Natural killer cell (primary cell): ENCODE results near the gene ROBO2. TPM values are rescaled to one million over a fixed set of nuclear protein-coding genes. Genes with fewer than 3 reads are reported as not detected.

Experiments
- ATAC-seq, 3 donors: fragments of 150-1000 bp in 2 of 3; fragments of 200-7000 bp in 1 of 3; cut with Tn5 transposase; 1 replicate in 1 of 3; 2 replicates in 2 of 3; pipeline ENCODE4 v1.10.0; 2021; ENCODE audit warnings: mild to moderate bottlenecking in 2 of 3, moderate library complexity in 2 of 3
- DNase-seq, 2 donors: peaks; one replicate each; pipeline versions ENCODE4 v3.0.0 to v3.0.0-alpha.2; 2013 to 2021; ENCODE audit warnings: mixed read lengths in 1 of 2
- H3K27ac ChIP-seq: one replicate; pipeline ENCODE4 v1.5.1; 2013; ENCODE audit warnings: mild to moderate bottlenecking, low read length
- H3K27me3 ChIP-seq: one replicate; pipeline ENCODE4 v1.6.1; 2013; ENCODE audit warnings: low read length; ENCODE audit not compliant: control insufficient read depth, insufficient read depth
- H3K36me3 ChIP-seq: one replicate; pipeline ENCODE4 v1.6.1; 2013; ENCODE audit warnings: low read length; ENCODE audit not compliant: control insufficient read depth, insufficient read depth
- H3K4me1 ChIP-seq: one replicate; pipeline ENCODE4 v1.6.1; 2013; ENCODE audit warnings: low read length; ENCODE audit not compliant: control insufficient read depth, insufficient read depth
- H3K4me3 ChIP-seq: one replicate; pipeline ENCODE4 v1.5.1; 2013; ENCODE audit warnings: low read length
- H3K9me3 ChIP-seq: one replicate; pipeline ENCODE4 v1.6.1; 2013; ENCODE audit warnings: low read length; ENCODE audit not compliant: control insufficient read depth, insufficient read depth
- H3K27ac Mint-ChIP-seq, 2 donors: one replicate each; pipeline ENCODE4 v1.8.0; 2022; ENCODE audit warnings: mild to moderate bottlenecking in 2 of 2, mixed read lengths in 2 of 2, moderate library complexity in 1 of 2
- H3K27me3 Mint-ChIP-seq, 2 donors: one replicate each; pipeline ENCODE4 v1.8.0; 2022; ENCODE audit warnings: low read depth in 2 of 2, mixed read lengths in 2 of 2
- H3K36me3 Mint-ChIP-seq: one replicate; pipeline ENCODE4 v1.8.0; 2022; ENCODE audit warnings: mixed read lengths
- H3K4me1 Mint-ChIP-seq, 2 donors: one replicate each; pipeline ENCODE4 v1.8.0; 2022; ENCODE audit warnings: mixed read lengths in 2 of 2
- H3K4me3 Mint-ChIP-seq: one replicate; pipeline ENCODE4 v1.8.0; 2022; ENCODE audit warnings: mild to moderate bottlenecking, moderate library complexity, mixed read lengths
- H3K9me3 Mint-ChIP-seq, 2 donors: one replicate each; pipeline ENCODE4 v1.8.0; 2022; ENCODE audit warnings: mixed read lengths in 2 of 2
- WGBS: methylation state at CpG from one replicate; pipeline ENCODE4 v1.1.7; 2013; ENCODE audit warnings: missing lambda C conversion rate; ENCODE audit not compliant: insufficient coverage; 5-methylcytosine and 5-hydroxymethylcytosine counted together
- intact Hi-C: fragments of 100-400 bp; cut with micrococcal nuclease; formaldehyde crosslinking; loops from one replicate; pipeline ENCODE4 v1.14.2; 2022
- total RNA-seq, 4 donors: library from RNA; stranded (reverse); fragments of 120-200 nt in 1 of 4; gene quantifications; one replicate each; pipeline versions ENCODE4 v1.2.3 to v1.2.4, GENCODE V29; 2013 to 2022
- TF ChIP-seq, protein P1 (sequence below): fragments of 200-600 bp; IDR thresholded peaks from one replicate; pipeline ENCODE4 v1.8.0; 2022; ENCODE audit warnings: antibody characterized with exemption

Gene ROBO2
- total RNA-seq, 3 donors from 2014 or later (not counting 1 experiment from before 2014, with no cell fraction given) = not detected

DNA sequence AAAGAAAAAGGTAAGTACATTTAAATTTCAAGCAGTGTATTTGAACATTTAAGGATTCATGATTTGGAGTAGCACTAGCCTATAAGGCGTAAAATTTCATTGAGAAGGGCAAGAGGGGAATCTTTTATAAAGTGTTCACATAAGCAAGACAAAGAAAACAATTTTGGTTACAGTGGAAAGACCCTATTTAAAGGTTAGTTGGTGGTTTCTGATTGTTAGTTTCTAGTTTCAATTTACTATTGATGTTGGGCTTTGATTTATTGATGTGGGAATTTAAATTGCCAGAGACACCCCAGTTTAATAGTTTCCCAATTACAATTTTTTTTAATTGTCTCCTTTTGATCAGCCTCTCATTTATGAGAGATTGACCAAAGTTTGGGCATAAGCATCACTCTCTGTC is 19.5 kb downstream of the ROBO2 start:
- ATAC-seq = no peak
- H3K4me3 Mint-ChIP-seq = no peak overlapping the region
- H3K9me3 Mint-ChIP-seq = peaks cover 8 to 24% of the 10 kb centered on the region in 2 donors
- Histone ChIP-seq H3K4me1 (no peaks in the 10 kb centered on the region), H3K9me3 (peaks cover 4% of the 10 kb centered on the region), H3K27me3 (no peaks in the 10 kb centered on the region), H3K36me3 (no peaks in the 10 kb centered on the region), H3K4me3 (no peak overlapping the region), H3K27ac (no peak overlapping the region)
- no peaks in the 10 kb centered on the region for H3K27me3 Mint-ChIP-seq
- no peak for DNase-seq
- peaks cover 8% of the 10 kb centered on the region for H3K36me3 Mint-ChIP-seq
- WGBS = 89% methylated on average over 1 of the region's 1 CpG
- H3K27ac Mint-ChIP-seq = no peak overlapping the region
- TF ChIP-seq, protein P1, sequence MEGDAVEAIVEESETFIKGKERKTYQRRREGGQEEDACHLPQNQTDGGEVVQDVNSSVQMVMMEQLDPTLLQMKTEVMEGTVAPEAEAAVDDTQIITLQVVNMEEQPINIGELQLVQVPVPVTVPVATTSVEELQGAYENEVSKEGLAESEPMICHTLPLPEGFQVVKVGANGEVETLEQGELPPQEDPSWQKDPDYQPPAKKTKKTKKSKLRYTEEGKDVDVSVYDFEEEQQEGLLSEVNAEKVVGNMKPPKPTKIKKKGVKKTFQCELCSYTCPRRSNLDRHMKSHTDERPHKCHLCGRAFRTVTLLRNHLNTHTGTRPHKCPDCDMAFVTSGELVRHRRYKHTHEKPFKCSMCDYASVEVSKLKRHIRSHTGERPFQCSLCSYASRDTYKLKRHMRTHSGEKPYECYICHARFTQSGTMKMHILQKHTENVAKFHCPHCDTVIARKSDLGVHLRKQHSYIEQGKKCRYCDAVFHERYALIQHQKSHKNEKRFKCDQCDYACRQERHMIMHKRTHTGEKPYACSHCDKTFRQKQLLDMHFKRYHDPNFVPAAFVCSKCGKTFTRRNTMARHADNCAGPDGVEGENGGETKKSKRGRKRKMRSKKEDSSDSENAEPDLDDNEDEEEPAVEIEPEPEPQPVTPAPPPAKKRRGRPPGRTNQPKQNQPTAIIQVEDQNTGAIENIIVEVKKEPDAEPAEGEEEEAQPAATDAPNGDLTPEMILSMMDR = no peak
- no peaks in the 10 kb centered on the region for H3K4me1 Mint-ChIP-seq
- intact Hi-C loops = no loop called here

DNA sequence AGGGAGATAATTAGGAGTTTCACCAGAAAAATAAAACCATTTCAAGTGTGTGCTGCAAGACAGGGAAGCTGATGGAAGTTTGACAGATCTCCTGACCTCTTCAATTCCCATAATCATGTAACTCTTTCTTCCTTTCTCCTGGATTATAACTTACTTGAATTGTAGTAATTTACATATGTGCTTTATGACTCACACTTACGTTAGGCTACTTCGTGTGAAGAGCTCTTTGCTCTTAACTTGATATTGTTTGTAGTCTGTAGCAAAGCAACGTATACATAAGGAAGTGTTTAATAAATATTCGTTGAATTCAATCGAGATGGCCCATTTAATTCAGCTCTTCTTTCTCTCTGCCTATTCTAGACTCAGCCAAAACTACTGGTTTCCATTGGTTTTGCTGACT is 23.5 kb downstream of the ROBO2 start:
- Histone ChIP-seq H3K36me3 (no peaks in the 10 kb centered on the region), H3K27me3 (no peaks in the 10 kb centered on the region), H3K4me1 (no peaks in the 10 kb centered on the region), H3K27ac (no peak overlapping the region), H3K9me3 (peaks cover 3% of the 10 kb centered on the region), H3K4me3 (no peak overlapping the region)
- Mint-ChIP-seq H3K4me1 (no peaks in the 10 kb centered on the region), H3K27me3 (no peaks in the 10 kb centered on the region), H3K4me3 (no peak overlapping the region), H3K36me3 (peaks cover 8% of the 10 kb centered on the region), H3K27ac (no peak overlapping the region), H3K9me3 (peaks cover 11 to 22% of the 10 kb centered on the region in 2 donors)
- intact Hi-C loops = no loop called here
- ATAC-seq (no peak), DNase-seq (no peak)
- WGBS = 81% methylated on average over 5 of the region's 5 CpGs
- TF ChIP-seq, protein P1 = no peak

DNA sequence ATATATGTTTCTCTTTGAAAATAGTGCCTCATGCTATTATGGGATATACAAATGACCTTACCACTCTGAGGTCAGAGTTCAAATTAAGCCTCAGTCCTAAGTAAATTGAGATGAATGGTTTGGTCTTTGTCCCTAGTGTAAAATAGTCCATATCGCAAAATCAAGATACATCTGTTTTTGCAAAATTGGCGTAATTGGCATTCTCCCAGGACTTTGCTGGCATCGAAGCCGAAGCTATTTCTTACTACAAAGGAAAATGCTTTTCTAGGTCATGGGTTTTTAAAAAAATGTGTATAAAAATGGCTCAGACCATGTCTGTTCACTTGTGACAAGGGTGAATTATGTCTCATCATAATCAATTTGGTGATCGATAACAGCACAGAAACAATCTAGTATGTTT is 25.9 kb downstream of the ROBO2 start:
- H3K4me1 Mint-ChIP-seq = no peaks in the 10 kb centered on the region
- no peak overlapping the region for H3K27ac Mint-ChIP-seq
- no peaks in the 10 kb centered on the region for H3K4me1 ChIP-seq
- H3K27me3 Mint-ChIP-seq = no peaks in the 10 kb centered on the region
- no peak overlapping the region for H3K4me3 ChIP-seq
- H3K27me3 ChIP-seq = no peaks in the 10 kb centered on the region
- DNase-seq (no peak), ATAC-seq (no peak)
- intact Hi-C loops = no loop called here
- no peaks in the 10 kb centered on the region for H3K9me3 ChIP-seq
- H3K4me3 Mint-ChIP-seq = no peak overlapping the region
- TF ChIP-seq, protein P1 = no peak
- peaks cover 8% of the 10 kb centered on the region for H3K36me3 Mint-ChIP-seq
- no peak overlapping the region for H3K27ac ChIP-seq
- H3K9me3 Mint-ChIP-seq = peaks cover 11 to 23% of the 10 kb centered on the region in 2 donors
- WGBS = 87% methylated on average over 4 of the region's 5 CpGs
- H3K36me3 ChIP-seq = no peaks in the 10 kb centered on the region

DNA sequence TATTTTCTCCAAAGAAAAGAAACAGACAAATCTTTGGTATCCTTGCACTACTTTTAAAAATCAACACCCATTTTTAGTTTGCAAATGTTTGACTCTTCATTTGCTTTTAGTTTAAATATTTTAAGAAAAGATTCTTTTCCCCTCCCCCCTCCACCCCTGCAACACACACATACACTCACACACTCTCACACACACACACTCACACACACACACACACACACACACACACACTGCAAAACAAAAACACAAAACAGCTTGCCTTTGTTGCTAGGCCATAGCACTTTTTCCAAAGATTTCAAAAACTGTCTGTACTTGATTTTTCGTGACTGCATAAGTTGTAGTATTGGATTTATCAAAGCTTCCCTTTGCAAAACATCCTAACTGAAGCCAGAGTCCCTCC is 26.9 kb downstream of the ROBO2 start:
- H3K27me3 Mint-ChIP-seq = no peaks in the 10 kb centered on the region
- no peaks in the 10 kb centered on the region for H3K4me1 ChIP-seq
- H3K9me3 ChIP-seq = no peaks in the 10 kb centered on the region
- peaks cover 8% of the 10 kb centered on the region for H3K36me3 Mint-ChIP-seq
- no peak overlapping the region for H3K27ac ChIP-seq
- no peak overlapping the region for H3K27ac Mint-ChIP-seq
- H3K4me3 Mint-ChIP-seq = no peak overlapping the region
- H3K4me3 ChIP-seq = no peak overlapping the region
- H3K4me1 Mint-ChIP-seq = no peaks in the 10 kb centered on the region
- no peaks in the 10 kb centered on the region for H3K27me3 ChIP-seq
- ATAC-seq = no peak
- WGBS = no CpG with 5 or more reads among the region's 1 CpG
- H3K36me3 ChIP-seq = no peaks in the 10 kb centered on the region
- no peak for DNase-seq
- TF ChIP-seq, protein P1 = no peak
- intact Hi-C loops = no loop called here
- peaks cover 11 to 21% of the 10 kb centered on the region in 2 donors for H3K9me3 Mint-ChIP-seq
